ENCODE data around the gene PRTN3. TPM values are rescaled to one million over a fixed set of nuclear protein-coding genes. Genes with fewer than 3 reads are reported as not detected.
A peak's percentile ranks its signal among the peaks of the same experiment; 100 is the strongest.
"Not testable (repeated sequence)": the region's sequence is repeated elsewhere in the genome, so short reads cannot be mapped to it uniquely, and the experiment has no call there.

PRTN3 gene
- total RNA-seq, 1 donor = not detected

DNA sequence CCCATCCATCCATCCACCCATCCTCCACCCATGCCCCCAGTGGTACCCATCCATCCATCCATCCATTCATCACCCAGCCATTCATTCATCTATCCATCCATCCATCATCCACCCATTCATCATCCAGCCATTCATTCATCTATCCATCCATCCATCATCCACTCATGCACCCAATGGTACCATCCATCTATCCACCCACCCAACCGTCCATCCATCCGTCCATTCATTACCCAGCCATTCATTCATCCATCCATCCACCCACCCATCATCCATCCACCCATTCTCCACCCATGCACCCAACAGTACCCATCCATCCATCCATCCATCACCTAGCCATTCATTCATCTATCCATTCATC lies 24.3 kb upstream of the PRTN3 start:
- no peaks in the 10 kb centered on the region for H3K27me3 ChIP-seq (ENCODE audit: insufficient read depth, low read length)
- H4K20me1 ChIP-seq (ENCODE audit: insufficient read depth, low read length) = peaks cover 6% of the 10 kb centered on the region
- no peak overlapping the region for H3K4me3 ChIP-seq (ENCODE audit: insufficient read depth, low read length)
- no peaks in the 10 kb centered on the region for H3K79me2 ChIP-seq (ENCODE audit: insufficient read depth, low read length)
- H3K4me2 ChIP-seq (ENCODE audit: insufficient read depth, low read length) = no peak overlapping the region
- no peak for DNase-seq (ENCODE audit: insufficient read length, low spot score, missing footprints)
- no peaks in the 10 kb centered on the region for H3K9me3 ChIP-seq (ENCODE audit: low read depth, low read length)
- peaks cover 8% of the 10 kb centered on the region for H3K36me3 ChIP-seq (ENCODE audit: insufficient read depth, low read length)
- H2AFZ ChIP-seq (ENCODE audit: low read length) = no peak overlapping the region
- no peak overlapping the region for H3K27ac ChIP-seq (ENCODE audit: low read depth, low read length)
- H3K4me1 ChIP-seq (ENCODE audit: insufficient read depth, low read length) = no peaks in the 10 kb centered on the region
- TF ChIP-seq, protein P1, sequence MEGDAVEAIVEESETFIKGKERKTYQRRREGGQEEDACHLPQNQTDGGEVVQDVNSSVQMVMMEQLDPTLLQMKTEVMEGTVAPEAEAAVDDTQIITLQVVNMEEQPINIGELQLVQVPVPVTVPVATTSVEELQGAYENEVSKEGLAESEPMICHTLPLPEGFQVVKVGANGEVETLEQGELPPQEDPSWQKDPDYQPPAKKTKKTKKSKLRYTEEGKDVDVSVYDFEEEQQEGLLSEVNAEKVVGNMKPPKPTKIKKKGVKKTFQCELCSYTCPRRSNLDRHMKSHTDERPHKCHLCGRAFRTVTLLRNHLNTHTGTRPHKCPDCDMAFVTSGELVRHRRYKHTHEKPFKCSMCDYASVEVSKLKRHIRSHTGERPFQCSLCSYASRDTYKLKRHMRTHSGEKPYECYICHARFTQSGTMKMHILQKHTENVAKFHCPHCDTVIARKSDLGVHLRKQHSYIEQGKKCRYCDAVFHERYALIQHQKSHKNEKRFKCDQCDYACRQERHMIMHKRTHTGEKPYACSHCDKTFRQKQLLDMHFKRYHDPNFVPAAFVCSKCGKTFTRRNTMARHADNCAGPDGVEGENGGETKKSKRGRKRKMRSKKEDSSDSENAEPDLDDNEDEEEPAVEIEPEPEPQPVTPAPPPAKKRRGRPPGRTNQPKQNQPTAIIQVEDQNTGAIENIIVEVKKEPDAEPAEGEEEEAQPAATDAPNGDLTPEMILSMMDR (IDR thresholded peaks at IDR 0.05; ENCODE audit: extremely low read depth, low read depth, low read length) = no peak

- not testable (repeated sequence) for H2AFZ ChIP-seq (ENCODE audit: low read length); H3K9me3 ChIP-seq (ENCODE audit: low read depth, low read length); H4K20me1 ChIP-seq (ENCODE audit: insufficient read depth, low read length); H3K79me2 ChIP-seq (ENCODE audit: insufficient read depth, low read length); H3K36me3 ChIP-seq (ENCODE audit: insufficient read depth, low read length); H3K27ac ChIP-seq (ENCODE audit: low read depth, low read length); H3K4me2 ChIP-seq (ENCODE audit: insufficient read depth, low read length); H3K4me1 ChIP-seq (ENCODE audit: insufficient read depth, low read length); H3K27me3 ChIP-seq (ENCODE audit: insufficient read depth, low read length); H3K4me3 ChIP-seq (ENCODE audit: insufficient read depth, low read length); DNase-seq (ENCODE audit: insufficient read length, low spot score, missing footprints)
Measured at GRCh38 chr19:820212-820611, 20.6 kb upstream of the PRTN3 start.

DNA sequence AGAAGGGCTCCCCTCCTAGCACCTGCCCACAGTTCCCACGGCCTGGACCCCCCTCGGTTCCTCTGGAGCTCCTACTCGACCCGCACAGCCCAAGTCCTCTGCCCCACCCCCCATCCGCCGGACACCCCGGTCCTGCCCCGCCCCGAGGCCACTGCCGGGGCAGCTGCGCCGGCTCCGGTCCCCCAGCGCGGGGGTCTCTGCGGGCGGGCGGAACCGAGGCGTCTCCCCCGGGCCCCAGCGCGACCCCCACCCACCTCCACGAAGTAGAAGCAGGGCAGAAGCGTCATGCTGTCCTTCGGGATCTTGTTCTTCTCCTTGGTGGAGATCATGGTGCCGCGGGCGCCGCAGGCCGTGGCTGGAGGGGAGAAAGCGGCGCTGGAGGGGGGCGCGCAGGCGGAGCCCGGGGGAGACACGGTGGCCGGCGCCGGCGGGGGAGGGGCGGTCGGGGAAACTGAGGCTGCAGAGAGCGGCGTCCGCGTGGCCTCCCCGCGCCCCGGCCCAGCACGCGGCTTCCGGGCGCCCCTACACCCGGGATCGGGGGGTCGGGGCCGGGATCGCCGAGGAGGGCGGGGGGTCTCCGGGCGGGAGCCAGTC lies 19.5 kb upstream of the PRTN3 start:
- Histone ChIP-seq H2AFZ (ENCODE audit: low read length) (no peak overlapping the region), H3K79me2 (ENCODE audit: insufficient read depth, low read length) (no peaks in the 10 kb centered on the region), H3K9me3 (ENCODE audit: low read depth, low read length) (no peaks in the 10 kb centered on the region), H3K36me3 (ENCODE audit: insufficient read depth, low read length) (no peaks in the 10 kb centered on the region), H3K4me3 (ENCODE audit: insufficient read depth, low read length) (peak overlapping the region; percentile 54), H4K20me1 (ENCODE audit: insufficient read depth, low read length) (no peaks in the 10 kb centered on the region), H3K27ac (ENCODE audit: low read depth, low read length) (no peak overlapping the region), H3K4me2 (ENCODE audit: insufficient read depth, low read length) (peak overlapping the region; percentile 48), H3K27me3 (ENCODE audit: insufficient read depth, low read length) (no peaks in the 10 kb centered on the region), H3K4me1 (ENCODE audit: insufficient read depth, low read length) (peaks cover 8% of the 10 kb centered on the region)
- DNase-seq (ENCODE audit: insufficient read length, low spot score, missing footprints) = peak; percentile 95
- TF ChIP-seq, protein P1 (IDR thresholded peaks at IDR 0.05; ENCODE audit: extremely low read depth, low read depth, low read length) = no peak

DNA sequence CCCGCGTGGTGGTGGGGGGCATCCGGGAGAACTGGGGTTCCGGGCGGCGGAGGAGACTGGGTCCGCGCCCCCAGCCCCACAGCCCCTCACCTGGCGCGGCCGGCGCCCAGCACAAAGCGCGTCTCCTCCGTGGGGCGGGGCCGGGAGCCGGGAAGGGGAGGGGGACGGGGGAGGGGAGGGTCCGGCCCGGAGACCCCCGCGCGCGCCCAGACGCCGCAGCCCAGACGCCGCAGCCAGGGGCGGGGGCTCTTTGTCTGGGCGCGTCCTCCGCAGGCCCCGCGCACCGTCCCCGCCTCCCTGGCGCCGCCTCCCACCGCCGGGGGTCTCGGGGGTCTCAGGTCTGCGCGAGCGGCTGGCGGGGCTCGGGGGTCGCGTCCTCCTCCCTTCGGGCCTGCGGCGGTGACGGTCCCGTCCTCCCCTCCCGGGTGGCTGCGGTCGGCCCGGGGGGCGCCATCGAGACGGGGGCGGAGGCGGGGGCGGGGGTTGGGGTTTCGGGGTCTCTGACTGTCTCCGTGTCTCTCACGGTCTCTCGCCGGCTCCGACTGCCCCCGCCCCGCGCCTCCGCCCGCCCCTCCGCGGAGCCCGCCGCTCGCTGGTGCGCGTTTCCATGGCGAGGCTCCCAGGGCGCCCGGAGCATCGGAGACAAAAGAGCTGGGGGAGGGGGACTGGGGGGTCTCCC lies 18.8 kb upstream of the PRTN3 start, which contains the start of gene PLPPR3:
PLPPR3 (minus strand) TSS at position 131 of the 679 bp plus-strand sequence. CDS start 396 bp downstream, outside the sequence.
- Histone ChIP-seq H3K79me2 (ENCODE audit: insufficient read depth, low read length) (no peaks in the 10 kb centered on the region), H3K27me3 (ENCODE audit: insufficient read depth, low read length) (no peaks in the 10 kb centered on the region), H3K36me3 (ENCODE audit: insufficient read depth, low read length) (no peaks in the 10 kb centered on the region), H3K9me3 (ENCODE audit: low read depth, low read length) (no peaks in the 10 kb centered on the region), H4K20me1 (ENCODE audit: insufficient read depth, low read length) (no peaks in the 10 kb centered on the region), H3K27ac (ENCODE audit: low read depth, low read length) (no peak within 1 kb of the TSS), H2AFZ (ENCODE audit: low read length) (no peak within 1 kb of the TSS), H3K4me1 (ENCODE audit: insufficient read depth, low read length) (peaks cover 8% of the 10 kb centered on the region), H3K4me3 (ENCODE audit: insufficient read depth, low read length) (peak within 1 kb of the TSS; percentile 54), H3K4me2 (ENCODE audit: insufficient read depth, low read length) (peak within 1 kb of the TSS; percentile 48)
- DNase-seq (ENCODE audit: insufficient read length, low spot score, missing footprints) = peak; percentile 91
- TF ChIP-seq, protein P1 (IDR thresholded peaks at IDR 0.05; ENCODE audit: extremely low read depth, low read depth, low read length) = no peak
